Testis (tissue), 3 donors: ENCODE results near the gene VENTX. TPM values are rescaled to one million over a fixed set of nuclear protein-coding genes. Genes with fewer than 3 reads are reported as not detected.

Experiments
- DNase-seq: peaks from one replicate; pipeline ENCODE4 v3.0.0-alpha.2; 2019
- H3K27ac ChIP-seq, 2 donors: fragments of 200-600 bp; sonication (generic); one replicate each; pipeline ENCODE4 v1.5.1; 2019
- H3K27me3 ChIP-seq: fragments of 200-600 bp; sonication (generic); one replicate; pipeline ENCODE4 v1.5.1; 2019
- H3K36me3 ChIP-seq: fragments of 200-600 bp; sonication (generic); one replicate; pipeline ENCODE4 v1.5.1; 2017; ENCODE audit warnings: low read depth; ENCODE audit errors: missing control alignments
- H3K4me1 ChIP-seq: fragments of 200-600 bp; sonication (generic); one replicate; pipeline ENCODE4 v1.5.1; 2019
- H3K4me3 ChIP-seq, 2 donors: fragments of 200-600 bp; sonication (generic); one replicate each; pipeline ENCODE4 v1.5.1; 2017 to 2019
- H3K9me3 ChIP-seq: fragments of 200-600 bp; sonication (generic); one replicate; pipeline ENCODE4 v1.5.1; 2017
- POLR2A ChIP-seq: fragments of 450-650 bp; IDR thresholded peaks from one replicate; pipeline ENCODE4 v1.6.1; 2017; ENCODE audit warnings: antibody characterized with exemption, mild to moderate bottlenecking, moderate library complexity
- WGBS, 2 donors: methylation state at CpG; one replicate each; pipeline ENCODE4 v1.1.5; 2018; 5-methylcytosine and 5-hydroxymethylcytosine counted together
- intact Hi-C: fragments of 100-400 bp; cut with DNase I; formaldehyde crosslinking; loops from one replicate; pipeline ENCODE4 v1.15.1; 2023; ENCODE audit warnings: low total_unique reads
- polyA plus RNA-seq: library from polyadenylated mRNA; stranded (reverse); fragments of 350-450 nt; fragmentation: Illumina TruSeq; extraction: RNeasy Lipid Tissue Mini Kit (QIAGEN cat#74804); gene quantifications from one replicate; pipeline ENCODE4 v1.2.3, GENCODE V29; 2014; ENCODE audit warnings: low read depth, low replicate concordance; ENCODE audit not compliant: insufficient read depth
- total RNA-seq, 2 donors: library from RNA; depleted of rRNA; stranded (reverse); fragments of >200 nt; gene quantifications; one replicate each; pipeline ENCODE4 v1.2.3, GENCODE V29; 2016
- TF ChIP-seq, protein P1 (sequence below), 3 experiments: fragments of 450-650 bp in 2 of 3; fragments of 200-600 bp in 1 of 3; sonication (generic) in 1 of 3; IDR thresholded peaks; one replicate each; pipeline ENCODE4 v1.5.1; 2016 to 2019; ENCODE audit warnings: antibody characterized with exemption in 3 of 3, mild to moderate bottlenecking in 2 of 3, moderate library complexity in 1 of 3

Gene VENTX
- total and polyA plus RNA-seq, 3 donors from 2014 or later: 1.5 to 3.5 (median 2.2) TPM

GRCh38 chr10:133209117-133209516, 28.5 kb upstream of the VENTX start:
- no peak for DNase-seq
- Histone ChIP-seq H3K27ac (no peak overlapping the region), H3K36me3 (no peaks in the 10 kb centered on the region), H3K9me3 (no peaks in the 10 kb centered on the region), H3K4me1 (no peaks in the 10 kb centered on the region), H3K4me3 (no peak overlapping the region), H3K27me3 (no peaks in the 10 kb centered on the region)
- WGBS, 2 donors: 94 to 97% methylated on average over 14 of the region's 14 CpGs
- TF ChIP-seq POLR2A: no peak
- intact Hi-C loops: no loop called here

- TF ChIP-seq, protein P1, sequence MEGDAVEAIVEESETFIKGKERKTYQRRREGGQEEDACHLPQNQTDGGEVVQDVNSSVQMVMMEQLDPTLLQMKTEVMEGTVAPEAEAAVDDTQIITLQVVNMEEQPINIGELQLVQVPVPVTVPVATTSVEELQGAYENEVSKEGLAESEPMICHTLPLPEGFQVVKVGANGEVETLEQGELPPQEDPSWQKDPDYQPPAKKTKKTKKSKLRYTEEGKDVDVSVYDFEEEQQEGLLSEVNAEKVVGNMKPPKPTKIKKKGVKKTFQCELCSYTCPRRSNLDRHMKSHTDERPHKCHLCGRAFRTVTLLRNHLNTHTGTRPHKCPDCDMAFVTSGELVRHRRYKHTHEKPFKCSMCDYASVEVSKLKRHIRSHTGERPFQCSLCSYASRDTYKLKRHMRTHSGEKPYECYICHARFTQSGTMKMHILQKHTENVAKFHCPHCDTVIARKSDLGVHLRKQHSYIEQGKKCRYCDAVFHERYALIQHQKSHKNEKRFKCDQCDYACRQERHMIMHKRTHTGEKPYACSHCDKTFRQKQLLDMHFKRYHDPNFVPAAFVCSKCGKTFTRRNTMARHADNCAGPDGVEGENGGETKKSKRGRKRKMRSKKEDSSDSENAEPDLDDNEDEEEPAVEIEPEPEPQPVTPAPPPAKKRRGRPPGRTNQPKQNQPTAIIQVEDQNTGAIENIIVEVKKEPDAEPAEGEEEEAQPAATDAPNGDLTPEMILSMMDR (IDR thresholded peaks at IDR 0.05): no peak
- no peak for TF ChIP-seq POLR2A
- Histone ChIP-seq H3K27ac (no peak overlapping the region), H3K36me3 (no peaks in the 10 kb centered on the region), H3K27me3 (no peaks in the 10 kb centered on the region), H3K4me1 (no peaks in the 10 kb centered on the region), H3K4me3 (no peak overlapping the region), H3K9me3 (no peaks in the 10 kb centered on the region)
- DNase-seq: no peak
- 91 to 93% methylated on average over 11 to 20 of the region's 20 CpGs for WGBS, 2 donors
- intact Hi-C loops: no loop called here
These were observed 28.0 kb upstream of the VENTX start for GRCh38 chr10:133209641-133210040.

GRCh38 chr10:133210398-133211140, 27.1 kb upstream of the VENTX start:
- TF ChIP-seq POLR2A: no peak
- TF ChIP-seq, protein P1 (IDR thresholded peaks at IDR 0.05): no peak
- WGBS, 2 donors: 89% methylated on average over 24 to 27 of the region's 27 CpGs
- H3K4me3 ChIP-seq: no peak overlapping the region
- no peak for DNase-seq
- H3K4me1 ChIP-seq: no peaks in the 10 kb centered on the region
- H3K36me3 ChIP-seq: no peaks in the 10 kb centered on the region
- intact Hi-C loops: no loop called here
- no peak overlapping the region for H3K27ac ChIP-seq
- H3K9me3 ChIP-seq: no peaks in the 10 kb centered on the region
- no peaks in the 10 kb centered on the region for H3K27me3 ChIP-seq

- no peak for TF ChIP-seq POLR2A
- TF ChIP-seq, protein P1 (IDR thresholded peaks at IDR 0.05): no peak
- intact Hi-C loops: no loop called here
These were observed 26.4 kb upstream of the VENTX start for GRCh38 chr10:133211141-133211830.

DNA sequence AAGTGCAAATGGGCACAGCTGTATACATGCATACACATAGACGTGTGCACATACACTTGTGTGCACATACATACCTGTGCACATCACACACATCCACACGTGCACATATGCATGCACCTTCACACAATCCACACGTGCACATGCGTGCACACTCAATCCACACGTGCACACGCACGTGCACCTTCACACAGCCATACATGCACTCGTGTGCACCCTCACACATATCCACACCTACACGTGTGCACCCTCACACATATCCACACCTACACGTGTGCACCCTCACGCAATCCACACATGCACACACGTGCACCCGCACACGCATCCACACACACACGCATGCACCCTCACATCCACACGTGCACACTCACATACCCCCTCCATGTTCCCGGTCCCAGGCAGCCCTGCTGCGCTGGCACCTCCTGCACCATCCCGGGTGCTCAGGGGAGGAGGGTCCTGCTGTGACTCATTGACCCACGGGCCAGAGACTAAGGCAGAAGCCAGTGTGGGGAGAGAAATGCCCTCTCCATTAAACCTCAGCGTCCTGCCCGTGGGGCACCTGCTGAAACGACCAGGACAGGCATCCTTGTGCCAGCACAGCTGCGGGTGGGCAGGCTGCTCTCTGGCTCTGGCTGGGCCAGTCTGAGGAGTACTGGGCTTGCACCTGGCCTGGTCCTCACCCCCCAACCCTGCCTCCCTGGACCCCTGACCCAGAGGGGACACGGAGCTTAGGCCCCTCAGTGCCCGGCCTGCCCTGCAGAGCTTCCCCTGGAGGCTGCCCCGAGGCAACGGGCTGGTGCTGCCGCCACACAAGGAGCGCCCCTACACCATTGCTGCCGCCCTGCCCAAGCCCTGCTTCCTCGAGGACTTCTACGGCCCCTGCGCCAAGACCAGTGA, 25.4 kb upstream of the VENTX start:
- Histone ChIP-seq H3K4me3 (no peak overlapping the region), H3K27me3 (no peaks in the 10 kb centered on the region), H3K9me3 (no peaks in the 10 kb centered on the region), H3K36me3 (no peaks in the 10 kb centered on the region), H3K27ac (no peak overlapping the region), H3K4me1 (no peaks in the 10 kb centered on the region)
- TF ChIP-seq, protein P1 (IDR thresholded peaks at IDR 0.05): no peak
- TF ChIP-seq POLR2A: no peak
- WGBS, 2 donors: 86 to 90% methylated on average over 22 to 34 of the region's 34 CpGs
- intact Hi-C loops: no loop called here
- no peak for DNase-seq

More at GRCh38 chr10:133211141-133211830, 26.4 kb upstream of the VENTX start:
- DNase-seq: no peak
- 84% methylated on average over 25 of the region's 25 CpGs; no CpG with 5 or more reads in 1 of the 2 donors for WGBS, 2 donors
- no peaks in the 10 kb centered on the region for H3K36me3 ChIP-seq
- no peak overlapping the region for H3K4me3 ChIP-seq
- H3K9me3 ChIP-seq: no peaks in the 10 kb centered on the region
- no peaks in the 10 kb centered on the region for H3K27me3 ChIP-seq
- no peaks in the 10 kb centered on the region for H3K4me1 ChIP-seq
- no peak overlapping the region for H3K27ac ChIP-seq
